Measurements from ENCODE around the gene MRFAP1L1. TPM values are rescaled to one million over a fixed set of nuclear protein-coding genes. Genes with fewer than 3 reads are reported as not detected.

MRFAP1L1 gene
- total and polyA plus RNA-seq, 10 of the 15 experiments (the other 5 are each of a cell fraction or from before 2014, with no cell fraction given): 30.6 to 85.1 (median 52.9) TPM

- H3K79me2 ChIP-seq (ENCODE audit: control insufficient read depth, insufficient read depth, low read length): no peaks in the 10 kb centered on the region
- CTCF ChIA-PET: no interaction called here
Observed at GRCh38 chr4:6665320-6665654, 44.4 kb downstream of the MRFAP1L1 start.

More at GRCh38 chr4:6665320-6665654, 44.4 kb downstream of the MRFAP1L1 start:
- 98% methylated on average over 9 of the region's 9 CpGs for WGBS (ENCODE audit: insufficient coverage, insufficient replicate concordance, low lambda C conversion rate, missing lambda C conversion rate)
- POLR2A ChIA-PET: no interaction called here
- no peak overlapping the region for H2AFZ ChIP-seq (ENCODE audit: control insufficient read depth, low read depth, low read length)
- in situ Hi-C loops (cut with MboI): no loop called here
- no peak overlapping the region for H3K9ac ChIP-seq (ENCODE audit: control insufficient read depth, insufficient read depth, low read length)
- H3K4me2 ChIP-seq (ENCODE audit: control insufficient read depth, insufficient read depth): no peak overlapping the region
- ATAC-seq (no peak), FAIRE-seq (no peak), DNase-seq (ENCODE audit: low read depth, low spot score) (no peak)
- no peak overlapping the region for H3K4me3 ChIP-seq
- SMC1A ChIA-PET (ENCODE audit: uncharacterized antibody, unreplicated experiment): no interaction called here
- H3K4me1 ChIP-seq (ENCODE audit: control insufficient read depth, insufficient read depth, low read length): no peaks in the 10 kb centered on the region
- no peaks in the 10 kb centered on the region for H3K36me3 ChIP-seq (ENCODE audit: control insufficient read depth in 2 of 2, insufficient read depth in 2 of 2, low read length in 1 of 2)
- no peaks in the 10 kb centered on the region for H4K20me1 ChIP-seq (ENCODE audit: control insufficient read depth, insufficient read depth)
- RAD21 ChIA-PET (ENCODE audit: unreplicated experiment): no interaction called here
- no peak overlapping the region for H3K27ac ChIP-seq (ENCODE audit: control insufficient read depth, insufficient read depth)
- TF ChIP-seq MAX (IDR thresholded peaks at IDR 0.05; ENCODE audit: low read depth, low read length) (no peak), PBX3 (IDR thresholded peaks at IDR 0.05; ENCODE audit: insufficient replicate concordance, low read depth, low read length) (peak; percentile 63), BCL3 (IDR thresholded peaks at IDR 0.05; ENCODE audit: borderline replicate concordance, insufficient read depth, low read depth, low read length, poor library complexity, severe bottlenecking) (peak; percentile 69), HDAC6 (IDR thresholded peaks at IDR 0.05; ENCODE audit: unreplicated experiment) (no peak), NFIC (IDR thresholded peaks at IDR 0.05; ENCODE audit: low read depth, low read length) (0 out of 2 replicates have a peak, but pooled peaks have one; percentile 44), IKZF2 (IDR thresholded peaks at IDR 0.05) (no peak)
- H3K9me3 ChIP-seq (replicated peaks; ENCODE audit: control insufficient read depth, insufficient read depth, low read length): no peaks in the 10 kb centered on the region; the same call in 2 of the 3 replicates
- BruUV-seq (replicated peaks): no TSS peak
- intact Hi-C loops (cut with micrococcal nuclease; ENCODE audit: unreplicated experiment): no loop called here
- peaks cover 9 to 11% of the 10 kb centered on the region in 2 experiments for H3K27me3 ChIP-seq (replicated peaks in 1 of 2; ENCODE audit: control insufficient read depth in 2 of 2, insufficient read depth in 2 of 2, low read length in 1 of 2)

Data from GM12878 (cell line).